Measurements from ENCODE around the gene ZNF726.

GRCh38 chr19:23905771-23906170 lies 8.9 kb upstream of the ZNF726 start:
- TF ChIP-seq EZH2 (IDR thresholded peaks at IDR 0.05; ENCODE audit: borderline replicate concordance, low read depth, low read length, severe bottlenecking) (no peak), CTCF (IDR thresholded peaks at IDR 0.05; ENCODE audit: extremely low read depth in 1 of 2, insufficient read depth in 1 of 2, low read depth in 1 of 2, low read length in 2 of 2) (no peak), FOS (IDR thresholded peaks at IDR 0.05; ENCODE audit: borderline replicate concordance, insufficient read depth, low read length) (no peak), POLR2A (IDR thresholded peaks at IDR 0.05; ENCODE audit: low read depth, low read length) (no peak), POLR2AphosphoS5 (IDR thresholded peaks at IDR 0.05; ENCODE audit: insufficient read depth, low read depth, low read length) (no peak), MAX (IDR thresholded peaks at IDR 0.05; ENCODE audit: insufficient read depth, insufficient read length) (no peak), GATA2 (IDR thresholded peaks at IDR 0.05; ENCODE audit: insufficient read depth, insufficient read length, low read depth, low read length) (no peak), MYC (IDR thresholded peaks at IDR 0.05; ENCODE audit: low read depth, low read length) (no peak), JUN (IDR thresholded peaks at IDR 0.05; ENCODE audit: borderline replicate concordance, insufficient read depth, insufficient read length, low read depth) (no peak)

Measured in endothelial cell of umbilical vein (primary cell).